ENCODE results near the gene CIDEC.

The CIDEC gene

DNA sequence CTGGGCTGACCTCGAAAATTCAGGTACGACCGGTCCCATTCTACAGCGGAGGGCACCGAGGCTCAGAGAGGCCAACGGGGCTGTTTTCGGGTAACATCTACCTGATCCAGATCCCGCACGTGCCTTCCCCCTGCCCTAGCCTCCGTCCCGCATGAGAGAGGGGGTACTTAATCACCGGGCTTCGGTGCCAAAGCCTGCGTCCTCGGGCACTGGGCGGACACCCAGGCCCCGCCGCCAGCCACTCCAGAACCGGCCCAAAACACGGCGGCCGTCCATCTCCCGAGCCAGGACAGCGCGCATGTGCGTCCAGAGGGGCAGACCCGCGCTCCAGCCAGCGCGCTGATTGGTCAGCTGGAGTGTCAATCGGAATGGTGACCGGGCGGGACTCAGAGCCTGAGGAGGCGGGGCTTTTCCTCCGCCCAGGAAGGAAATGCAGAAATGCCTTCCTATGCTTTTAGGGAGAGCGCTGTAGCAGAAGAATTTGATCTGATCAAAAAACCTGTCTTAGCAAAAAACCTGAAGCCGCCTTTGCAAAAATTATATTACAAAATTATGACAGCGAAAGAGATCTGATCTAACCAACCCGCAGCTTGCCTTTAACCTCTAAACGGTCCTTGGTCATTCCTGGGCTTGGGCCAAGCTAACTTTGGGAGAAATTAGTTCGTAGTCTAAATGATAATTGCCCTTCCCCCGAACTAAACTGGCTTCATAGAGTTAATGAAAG is 36.2 kb downstream of the CIDEC start, which contains the start of gene RPUSD3:
Gene RPUSD3, minus strand, starts transcription at position 294 of the 724 bp plus-strand sequence. Its CDS starts 18 bp downstream, at position 276.
- peak; percentile 91 for DNase-seq

DNA sequence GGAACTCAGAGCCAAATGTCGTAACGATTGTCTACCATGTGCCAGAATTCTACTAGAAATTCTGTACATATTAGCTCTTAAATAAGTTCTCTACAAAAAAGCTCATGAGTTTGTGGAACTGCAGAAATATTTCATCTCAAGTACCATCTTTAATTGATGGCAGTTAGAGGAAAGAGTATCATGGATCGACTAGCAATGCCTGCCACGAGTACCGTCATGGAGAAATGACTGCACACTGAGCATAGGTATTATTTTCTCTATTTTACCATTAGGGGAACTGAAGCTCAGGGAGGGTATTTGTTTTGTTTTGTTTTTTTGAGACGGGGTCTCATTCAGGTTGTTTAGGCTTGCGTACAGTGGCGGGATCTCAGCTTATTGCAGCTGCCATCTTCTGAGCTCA is 39.0 kb downstream of the CIDEC start:
- no peak for DNase-seq

DNA sequence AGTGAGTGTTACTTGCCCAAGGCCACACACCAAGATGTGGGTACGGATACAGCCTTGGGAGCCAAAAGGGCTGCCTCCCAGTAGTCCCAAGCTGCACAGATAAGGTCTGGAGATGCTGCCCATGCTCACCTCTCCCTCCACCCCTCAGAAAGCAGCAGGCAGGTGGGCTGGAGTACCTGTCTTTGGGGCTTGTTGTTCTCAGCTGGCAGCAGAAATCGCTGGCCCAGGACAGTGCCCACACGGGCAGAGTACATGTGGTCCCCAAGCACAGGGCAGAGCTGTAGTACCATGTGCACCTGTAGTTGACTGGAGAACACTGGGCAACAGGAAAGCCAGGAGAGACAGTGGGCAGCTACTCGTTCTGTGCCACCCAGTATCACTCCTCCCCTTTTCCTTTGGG is 41.2 kb downstream of the CIDEC start:
- no peak for DNase-seq

DNA sequence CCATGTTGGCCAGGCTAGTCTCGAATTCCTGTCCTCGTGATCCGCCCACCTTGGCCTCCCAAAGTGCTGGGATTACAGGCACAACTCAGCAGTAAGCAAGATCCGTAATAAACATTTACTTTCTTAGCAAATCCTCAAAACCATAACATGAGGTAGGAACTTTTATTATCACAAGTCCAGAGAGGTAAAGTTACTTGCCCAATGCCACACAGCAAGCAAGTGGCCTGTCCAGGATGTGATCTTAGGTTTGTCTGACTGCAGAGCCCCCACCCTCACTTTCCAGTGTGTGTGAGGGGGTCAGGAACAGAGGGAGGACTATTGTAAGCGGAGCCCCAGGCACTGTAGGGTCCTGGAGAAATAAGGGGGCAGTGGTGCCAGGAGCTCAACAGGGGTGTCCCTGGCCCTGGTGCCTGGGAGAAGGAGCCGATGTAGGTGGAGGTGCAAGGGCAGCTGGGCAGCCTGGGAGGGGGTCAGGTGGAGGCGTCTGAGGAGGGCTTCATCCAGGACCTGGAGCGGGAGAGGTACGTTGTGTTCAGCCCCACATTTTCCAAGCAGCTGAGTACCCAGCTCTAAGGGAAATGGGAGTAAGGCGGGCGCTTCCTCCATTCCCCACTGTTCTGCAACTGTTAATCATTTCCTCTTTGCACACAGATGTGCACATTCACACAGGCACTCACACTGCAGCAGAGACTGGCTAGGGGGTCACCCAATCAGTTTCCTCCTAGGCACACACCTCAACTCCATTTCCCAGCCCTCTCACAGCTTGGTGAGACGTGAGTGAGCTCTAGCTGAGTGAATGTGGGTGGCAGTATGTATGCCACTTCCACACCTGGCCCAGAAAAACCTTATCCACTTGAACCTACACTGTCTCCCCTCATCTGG is 42.1 kb downstream of the CIDEC start:
- DNase-seq, result no peak

DNA sequence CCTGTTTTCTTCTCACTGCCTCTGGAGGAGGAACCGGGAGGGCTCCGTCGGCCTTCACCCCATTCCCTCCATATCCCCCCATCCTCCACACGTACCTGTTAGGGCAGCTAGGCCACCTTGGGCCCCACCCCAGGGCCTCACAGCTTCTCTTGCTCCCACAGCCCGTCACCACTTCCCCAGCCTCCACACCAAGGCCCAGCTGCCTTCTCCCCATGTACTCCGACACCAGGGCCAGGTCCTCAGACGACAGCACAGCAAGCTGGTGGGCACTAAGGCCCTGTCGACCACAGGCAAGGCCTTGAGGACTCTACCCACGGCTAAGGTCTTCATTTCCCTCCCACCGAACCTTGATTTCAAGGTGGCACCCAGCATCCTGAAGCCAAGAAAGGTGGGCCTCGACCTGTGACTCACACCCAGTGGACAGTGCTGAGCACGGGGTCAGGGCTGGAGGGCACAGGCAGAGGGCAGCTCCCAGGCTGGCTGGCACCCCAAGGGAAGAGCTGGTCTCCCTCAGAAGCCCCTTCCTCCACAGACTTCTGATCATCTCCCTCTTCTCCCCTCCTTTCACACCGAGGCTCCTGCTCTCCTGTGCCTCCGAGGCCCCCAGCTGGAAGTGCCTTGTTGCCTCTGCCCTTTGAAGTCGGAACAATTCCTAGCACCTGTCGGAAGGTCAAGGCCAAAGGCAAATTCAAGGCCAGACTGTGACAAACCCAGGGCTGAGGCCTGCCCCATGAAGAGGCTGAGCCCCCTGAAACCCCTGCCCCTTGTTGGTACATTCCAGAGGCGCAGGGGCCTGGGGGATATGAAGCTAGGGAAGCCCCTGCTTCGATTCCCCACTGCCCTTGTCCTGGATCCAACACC is 45.3 kb downstream of the CIDEC start:
- DNase-seq, result no peak

DNA sequence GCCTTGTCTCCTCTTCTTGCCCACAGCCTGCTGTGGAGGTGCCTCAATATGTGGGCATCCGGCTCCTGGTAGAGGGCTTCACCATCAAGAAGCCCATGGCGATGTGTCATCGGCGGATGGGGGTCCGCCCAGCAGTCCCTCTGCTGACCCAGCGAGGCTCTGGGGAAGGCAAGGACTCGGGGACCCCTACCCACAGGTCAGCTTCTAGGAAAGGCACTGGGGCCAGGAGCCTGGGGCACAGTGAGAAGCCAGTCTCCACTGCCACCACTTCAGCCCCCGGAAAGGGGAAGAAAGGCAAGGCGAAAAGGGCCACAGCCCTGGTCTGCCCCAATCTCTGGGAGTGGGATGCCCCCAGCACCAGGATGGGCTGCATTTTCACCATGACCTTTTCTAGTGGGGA is 47.0 kb downstream of the CIDEC start:
- no peak for DNase-seq

DNA sequence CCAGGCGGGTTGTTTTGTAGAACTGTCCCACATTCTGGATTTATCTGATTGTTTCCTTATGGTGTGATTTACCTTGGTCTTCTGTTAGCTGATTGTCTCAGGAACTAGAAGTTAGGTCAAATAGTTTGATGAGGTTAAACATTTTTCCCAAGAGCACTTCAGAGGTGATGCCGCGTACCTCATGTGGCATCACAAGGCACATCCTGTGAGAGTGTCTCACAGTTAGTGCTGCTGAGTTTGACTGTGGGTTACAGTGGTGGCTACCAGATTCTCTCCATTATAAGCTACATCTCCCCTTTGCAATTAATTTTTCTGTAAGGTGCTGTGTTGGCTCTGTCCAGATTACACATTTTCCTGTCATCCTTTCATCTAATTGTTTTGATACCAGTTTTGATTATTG is 48.8 kb downstream of the CIDEC start:
- DNase-seq, result no peak

DNA sequence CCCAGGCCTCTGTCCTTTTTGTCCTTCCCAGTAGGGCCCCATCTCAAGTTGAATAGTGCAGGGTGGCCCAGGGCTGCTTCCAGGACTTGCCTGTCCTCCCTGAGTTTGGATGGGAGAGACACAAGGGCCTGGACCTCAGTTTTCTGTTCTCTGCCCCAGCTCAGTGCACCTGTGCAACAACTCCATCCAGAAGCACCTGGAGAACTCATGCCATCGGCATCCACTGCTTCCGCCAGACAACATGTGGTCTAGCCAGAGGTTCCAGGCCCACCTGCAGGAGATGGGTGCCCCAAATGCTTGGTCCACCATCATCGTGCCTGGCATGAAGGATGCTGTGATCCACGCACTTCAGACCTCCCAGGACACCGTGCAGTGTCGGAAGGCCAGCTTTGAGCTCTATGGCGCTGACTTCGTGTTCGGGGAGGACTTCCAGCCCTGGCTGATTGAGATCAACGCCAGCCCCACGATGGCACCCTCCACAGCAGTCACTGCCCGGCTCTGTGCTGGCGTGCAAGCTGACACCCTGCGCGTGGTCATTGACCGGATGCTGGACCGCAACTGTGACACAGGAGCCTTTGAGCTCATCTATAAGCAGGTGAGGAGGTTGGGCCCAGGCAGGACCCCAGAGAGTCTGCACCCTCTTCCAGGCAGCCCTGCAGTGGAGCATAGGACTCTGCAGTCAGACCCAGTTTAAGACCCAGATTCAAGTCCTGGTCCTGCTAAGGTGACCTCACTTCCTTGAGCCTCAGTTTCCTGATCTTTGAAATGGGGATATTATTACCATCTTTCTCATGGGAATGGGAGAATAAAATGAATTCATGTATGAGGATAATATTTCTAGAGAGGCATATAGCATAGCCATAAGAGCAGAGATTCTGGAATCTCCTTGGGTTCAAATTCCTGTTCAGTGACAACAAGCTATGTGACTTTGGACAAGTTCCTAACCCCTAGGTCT is 51.0 kb downstream of the CIDEC start:
- no peak for DNase-seq

DNA sequence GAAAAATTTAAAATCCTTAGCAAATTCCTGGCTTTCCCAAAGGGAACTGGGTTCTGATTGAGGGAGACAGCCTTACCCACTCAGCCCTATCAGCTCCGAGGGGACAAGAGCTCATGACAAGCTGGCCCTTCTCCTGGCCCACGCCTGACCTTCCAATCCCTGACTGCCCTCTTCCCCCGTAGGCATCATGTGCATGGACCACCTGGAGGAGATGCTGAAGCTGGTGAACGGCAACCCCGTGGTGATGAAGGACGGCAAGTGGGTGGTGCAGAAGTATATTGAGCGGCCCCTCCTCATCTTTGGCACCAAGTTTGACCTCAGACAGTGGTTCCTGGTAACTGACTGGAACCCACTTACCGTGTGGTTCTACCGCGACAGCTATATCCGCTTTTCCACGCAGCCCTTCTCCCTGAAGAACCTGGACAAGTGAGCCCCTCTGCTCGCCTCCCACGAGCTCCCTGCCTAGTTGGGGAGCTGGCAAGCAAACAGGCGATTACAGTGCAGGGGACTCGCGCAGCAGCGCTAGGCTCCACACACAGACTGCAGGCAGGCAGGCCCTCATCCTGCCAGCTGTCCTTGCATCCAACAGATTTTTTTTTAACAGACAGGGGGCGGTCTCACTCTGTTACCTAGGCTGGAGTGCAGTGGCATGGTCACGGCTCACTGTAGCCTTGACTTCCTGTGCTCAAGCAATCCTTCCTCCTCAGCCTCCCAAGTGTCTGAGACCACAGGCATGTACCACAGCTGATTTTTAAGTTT is 53.1 kb downstream of the CIDEC start:
- DNase-seq, result no peak

DNA sequence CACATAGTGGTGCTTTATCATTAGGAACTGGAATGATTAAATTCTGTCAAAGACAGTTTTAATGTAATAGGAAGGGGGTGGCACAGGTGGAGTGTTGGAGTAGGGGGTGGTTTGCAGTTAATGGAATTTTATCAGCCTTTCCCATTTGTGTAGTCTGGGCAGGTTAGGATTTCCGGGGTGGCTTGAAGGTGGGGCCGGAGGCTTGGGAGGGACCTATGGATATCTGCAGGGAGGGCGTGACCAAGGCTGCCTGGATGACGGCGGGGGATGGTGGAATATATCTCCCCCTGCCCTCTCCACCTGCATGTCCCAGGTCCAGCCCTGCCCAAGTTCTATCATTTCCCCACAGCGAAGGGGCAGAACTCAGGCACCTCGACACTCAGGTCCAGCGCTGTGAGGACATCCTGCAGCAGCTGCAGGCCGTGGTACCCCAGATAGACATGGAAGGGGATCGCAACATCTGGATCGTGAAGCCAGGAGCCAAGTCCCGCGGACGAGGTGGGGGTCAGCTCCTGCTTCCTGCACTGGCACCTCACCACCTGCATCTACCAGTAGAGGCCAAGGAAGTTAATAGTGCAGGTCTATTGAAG is 54.5 kb downstream of the CIDEC start:
- no peak for DNase-seq

DNA sequence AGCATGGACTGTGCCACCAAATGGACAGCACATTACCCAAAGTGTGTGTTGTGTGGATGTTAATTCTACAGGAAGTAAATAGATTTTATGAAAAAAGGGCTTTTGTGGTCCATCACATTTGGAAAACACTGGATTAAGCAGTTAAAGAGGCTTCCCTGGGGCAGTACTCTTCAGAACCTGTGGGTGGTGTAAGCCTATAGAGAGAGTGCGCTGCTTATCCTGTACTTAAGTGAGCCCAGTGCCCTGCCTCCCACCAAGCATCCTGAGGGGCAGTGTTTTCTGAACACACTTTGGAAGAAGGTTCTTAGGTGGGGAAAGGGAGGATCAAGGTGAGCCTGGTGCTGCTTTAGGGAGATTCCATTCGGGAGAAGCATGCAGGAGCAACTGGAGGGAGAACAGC is 59.1 kb downstream of the CIDEC start:
- DNase-seq, result no peak

DNA sequence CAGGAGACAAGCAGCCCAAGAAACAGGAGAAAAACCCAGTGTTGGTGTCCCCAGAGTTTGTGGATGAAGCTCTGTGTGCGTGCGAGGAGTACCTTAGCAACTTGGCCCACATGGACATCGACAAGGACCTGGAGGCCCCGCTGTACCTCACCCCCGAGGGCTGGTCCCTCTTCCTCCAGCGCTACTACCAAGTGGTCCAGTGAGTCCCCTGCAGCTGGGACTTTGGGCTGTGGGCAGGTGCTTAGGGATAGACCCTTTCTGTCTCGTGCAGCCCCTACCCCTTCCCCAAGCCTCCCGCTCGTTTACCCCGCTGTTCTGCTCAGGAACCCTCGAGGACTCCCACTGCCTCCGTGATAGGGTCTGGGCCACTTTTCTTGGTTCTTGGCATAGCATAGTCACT is 59.5 kb downstream of the CIDEC start:
- DNase-seq, result no peak

DNA sequence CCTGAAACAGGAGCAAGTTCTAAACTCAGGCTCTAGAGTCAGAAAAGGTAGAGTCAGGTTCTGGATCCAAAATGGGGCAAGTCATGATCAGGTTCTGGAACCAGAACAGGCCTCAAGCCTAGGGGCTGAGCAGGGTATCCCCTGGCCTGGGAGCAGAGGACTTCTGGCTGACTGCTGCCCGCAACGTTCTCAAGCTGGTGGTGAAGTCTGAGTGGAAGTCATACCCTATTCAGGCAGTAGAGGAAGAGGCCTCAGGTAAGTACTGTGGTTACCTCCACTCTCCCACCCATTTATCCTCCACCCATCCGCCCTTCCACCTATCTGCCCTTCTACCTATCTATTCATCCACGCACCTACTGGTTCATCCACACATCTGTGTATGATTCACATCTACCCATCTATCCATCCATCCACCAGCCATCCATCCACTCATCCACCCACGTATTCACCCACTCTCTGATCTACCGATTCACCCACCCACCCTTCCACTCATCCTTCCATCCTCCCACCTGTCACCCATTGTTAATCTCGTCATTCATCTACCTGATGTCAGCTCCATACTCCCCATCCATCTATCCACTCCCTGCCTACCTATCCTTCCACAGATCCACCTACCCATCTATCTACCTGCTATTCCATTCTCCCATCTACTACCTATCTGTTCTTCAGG is 61.3 kb downstream of the CIDEC start:
- DNase-seq, result no peak

DNA sequence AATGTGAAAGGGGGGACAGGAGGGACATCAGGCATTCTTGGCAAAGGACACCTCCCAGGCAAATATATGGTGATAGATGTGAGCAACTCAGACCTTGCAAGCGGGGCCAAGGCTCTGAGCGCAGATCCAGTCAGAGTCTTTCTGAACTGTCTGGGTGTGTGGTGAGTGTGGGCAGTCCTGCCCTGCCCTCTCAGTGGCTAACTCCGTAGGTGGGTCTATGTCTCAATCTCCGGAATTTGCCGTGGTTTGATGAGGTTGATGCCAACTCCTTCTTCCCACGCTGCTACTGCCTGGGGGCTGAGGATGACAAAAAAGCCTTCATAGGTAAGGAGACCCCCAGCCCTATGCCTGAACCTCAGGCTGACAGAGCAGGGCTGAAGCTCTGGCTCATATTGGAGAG is 62.6 kb downstream of the CIDEC start:
- no peak for DNase-seq

Data from NCI-H345 (cell line).